GM12878 (cell line): ENCODE measurements around the gene GOPC. TPM values are rescaled to one million over a fixed set of nuclear protein-coding genes. Genes with fewer than 3 reads are reported as not detected.

ENCODE experiments used
- ATAC-seq: fragments of 200-7000 bp; cut with Tn5 transposase; 3 replicates; pipeline ENCODE4 v1.9.1; 2020; ENCODE audit warnings: mild to moderate bottlenecking, moderate library complexity
- BruUV-seq: library from RNA; stranded (reverse); fragments of 400-500 nt; replicated peaks from 2 replicates; lab custom pipeline; 2021; lab: Mats Ljungman, UMichigan
- CTCF ChIA-PET: fragments of 300-600 bp; sonication (Branson Sonifier 250); formaldehyde crosslinking; extraction: SDS; loops from one replicate; lab custom pipeline; 2021; ENCODE audit warnings: inconsistent platforms; lab: Yijun Ruan, JAX
- POLR2A ChIA-PET: fragments of 350-600 bp; formaldehyde crosslinking; extraction: SDS; loops from one replicate; lab custom pipeline; 2021; ENCODE audit warnings: inconsistent platforms; lab: Charles Lee
- RAD21 ChIA-PET: fragments of 300-600 bp; sonication (Branson Sonifier 250); formaldehyde crosslinking; loops from one replicate; lab custom pipeline; 2023; ENCODE audit warnings: antibody characterized with exemption; ENCODE audit not compliant: unreplicated experiment; lab: Charles Lee
- SMC1A ChIA-PET: fragments of 300-600 bp; sonication (Branson Sonifier 250); formaldehyde crosslinking; loops from one replicate; lab custom pipeline; 2023; ENCODE audit not compliant: unreplicated experiment, uncharacterized antibody; lab: Charles Lee
- DNase-seq: peaks from one replicate; pipeline ENCODE4 v3.0.0-alpha.2; 2011; ENCODE audit warnings: low read depth, low spot score
- FAIRE-seq: peaks from 3 replicates; lab custom pipeline; 2011; peaks lifted over from hg19 to GRCh38; lab: Jason Lieb, UNC
- H2AFZ ChIP-seq: 2 replicates; pipeline ENCODE4 v1.6.0; 2011; ENCODE audit warnings: low read depth, low read length, control low read depth; ENCODE audit not compliant: control insufficient read depth
- H3K27ac ChIP-seq: 2 replicates; pipeline ENCODE4 v1.5.1; 2011; ENCODE audit warnings: control low read depth; ENCODE audit not compliant: control insufficient read depth, insufficient read depth
- H3K27me3 ChIP-seq, 2 experiments: replicated peaks in 1 of 2; 2 replicates each; pipeline versions ENCODE4 v1.6.0 to v1.6.1; 2011; ENCODE audit warnings: low read length in 1 of 2; ENCODE audit not compliant: control insufficient read depth in 2 of 2, insufficient read depth in 2 of 2
- H3K36me3 ChIP-seq, 2 experiments: 2 replicates each; pipeline ENCODE4 v1.5.1; 2011; ENCODE audit warnings: low read length in 1 of 2; ENCODE audit not compliant: control insufficient read depth in 2 of 2, insufficient read depth in 2 of 2
- H3K4me1 ChIP-seq: 2 replicates; pipeline ENCODE4 v1.6.1; 2011; ENCODE audit warnings: mild to moderate bottlenecking, low read length, moderate library complexity, mixed read lengths; ENCODE audit not compliant: control insufficient read depth, insufficient read depth
- H3K4me2 ChIP-seq: 2 replicates; pipeline ENCODE4 v1.6.0; 2011; ENCODE audit warnings: control low read depth; ENCODE audit not compliant: control insufficient read depth, insufficient read depth
- H3K4me3 ChIP-seq: fragments of 200-600 bp; sonication (generic); 2 replicates; pipeline ENCODE4 v1.5.1; 2016
- H3K79me2 ChIP-seq: 2 replicates; pipeline ENCODE4 v1.6.0; 2011; ENCODE audit warnings: low read length; ENCODE audit not compliant: control insufficient read depth, insufficient read depth
- H3K9ac ChIP-seq: 2 replicates; pipeline ENCODE4 v1.8.0; 2011; ENCODE audit warnings: low read length, control low read depth, mixed read lengths; ENCODE audit not compliant: control insufficient read depth, insufficient read depth
- H3K9me3 ChIP-seq: replicated peaks from 3 replicates; pipeline ENCODE4 v1.5.1; 2011; ENCODE audit warnings: mild to moderate bottlenecking, low read length; ENCODE audit not compliant: control insufficient read depth, insufficient read depth
- H4K20me1 ChIP-seq: 2 replicates; pipeline ENCODE4 v1.6.0; 2011; ENCODE audit not compliant: control insufficient read depth, insufficient read depth
- CHD4 ChIP-seq: fragments of 200-600 bp; sonication (generic); IDR thresholded peaks from 2 replicates; pipeline ENCODE4 v1.6.1; 2016; ENCODE audit warnings: mild to moderate bottlenecking
- IRF4 ChIP-seq: IDR thresholded peaks from 2 replicates; pipeline ENCODE4 v1.6.1; 2011; ENCODE audit warnings: low read depth, low read length
- JUND ChIP-seq: IDR thresholded peaks from 2 replicates; pipeline ENCODE4 v1.6.1; 2012; ENCODE audit warnings: low read depth, mild to moderate bottlenecking, low read length, improper control_type of control experiment, moderate library complexity
- NFYA ChIP-seq: IDR thresholded peaks from 2 replicates; pipeline ENCODE4 v1.6.1; 2011; ENCODE audit warnings: low read depth, mild to moderate bottlenecking, low read length, improper control_type of control experiment, borderline replicate concordance
- NR2C2 ChIP-seq: IDR thresholded peaks from 2 replicates; pipeline ENCODE4 v1.6.1; 2011; ENCODE audit warnings: borderline replicate concordance, low read depth; ENCODE audit not compliant: control insufficient read depth, insufficient read length
- POLR2AphosphoS5 ChIP-seq: IDR thresholded peaks from 2 replicates; pipeline ENCODE4 v1.6.1; 2011; ENCODE audit warnings: mild to moderate bottlenecking, low read length, inconsistent platforms
- RELA ChIP-seq: fragments of 450-650 bp; IDR thresholded peaks from 2 replicates; pipeline ENCODE4 v1.8.0; 2014; ENCODE audit warnings: borderline replicate concordance; ENCODE audit not compliant: partially characterized antibody
- SIX5 ChIP-seq: IDR thresholded peaks from 2 replicates; pipeline ENCODE4 v1.6.1; 2011; ENCODE audit warnings: mild to moderate bottlenecking, low read depth, low read length, moderate library complexity; ENCODE audit not compliant: severe bottlenecking
- SMC3 ChIP-seq: IDR thresholded peaks from 2 replicates; pipeline ENCODE4 v1.6.1; 2011; ENCODE audit warnings: low read length, improper control_type of control experiment, borderline replicate concordance
- SP1 ChIP-seq: IDR thresholded peaks from one replicate; pipeline ENCODE4 v1.6.1; 2011; ENCODE audit warnings: low read depth, low read length
- SPI1 ChIP-seq: IDR thresholded peaks from 2 replicates; pipeline ENCODE4 v1.6.1; 2011; ENCODE audit warnings: low read depth, mild to moderate bottlenecking, low read length, moderate library complexity, borderline replicate concordance; ENCODE audit not compliant: insufficient read depth
- SREBF2 ChIP-seq: IDR thresholded peaks from 2 replicates; pipeline ENCODE4 v1.6.1; 2012; ENCODE audit warnings: mild to moderate bottlenecking, low read length
- TAF1 ChIP-seq: IDR thresholded peaks from 2 replicates; pipeline ENCODE4 v1.6.1; 2011; ENCODE audit warnings: mild to moderate bottlenecking, low read depth, low read length, borderline replicate concordance
- TCF3 ChIP-seq: IDR thresholded peaks from 2 replicates; pipeline ENCODE4 v1.6.1; 2012; ENCODE audit warnings: low read depth, mild to moderate bottlenecking, low read length, borderline replicate concordance; ENCODE audit not compliant: insufficient read depth
- ZSCAN29 ChIP-seq: fragments of 450-650 bp; IDR thresholded peaks from 2 replicates; pipeline ENCODE4 v1.6.1; 2017; ENCODE audit warnings: mild to moderate bottlenecking, moderate library complexity
- WGBS: methylation state at CpG from one replicate; pipeline ENCODE4 v1.1.6; 2016; ENCODE audit warnings: low lambda C conversion rate; ENCODE audit not compliant: insufficient replicate concordance, insufficient coverage; ENCODE audit errors: missing lambda C conversion rate; 5-methylcytosine and 5-hydroxymethylcytosine counted together
- in situ Hi-C: fragments of 300-500 bp; cut with MboI; formaldehyde crosslinking; loops from 9 replicates; pipeline ENCODE4 v1.14.3; 2018; ENCODE audit warnings: mixed read lengths
- intact Hi-C: fragments of 100-400 bp; cut with micrococcal nuclease; formaldehyde crosslinking; loops from one replicate; pipeline ENCODE4 v1.14.2; 2022; ENCODE audit not compliant: unreplicated experiment
- polyA plus RNA-seq, 11 experiments: library from polyadenylated mRNA; depleted of rRNA in 4 of 11; unstranded in 6 of 11; stranded (reverse) in 5 of 11; fragments of >200 nt; fragmentation: Nextera tagmentation in 4 of 11; fragmentation: Illumina TruSeq in 1 of 11; extraction: Ambion mirVana in 4 of 11; extraction: Trizol in 1 of 11; gene quantifications; 1 replicate in 1 of 11; 2 replicates in 10 of 11; pipeline versions ENCODE4 v1.2.1 to v1.2.3, GENCODE V29; 2011 to 2016; ENCODE audit warnings: inconsistent platforms in 2 of 11, missing spikeins in 2 of 11, low read depth in 1 of 11
- total RNA-seq, 4 experiments: library from RNA; depleted of rRNA in 3 of 4; stranded (reverse); fragments of >200 nt in 3 of 4; fragmentation: Illumina TruSeq in 1 of 4; extraction: Trizol in 1 of 4; gene quantifications; 2 replicates each; pipeline versions ENCODE4 v1.2.1 to v1.2.3, GENCODE V29; 2013 to 2021
- TF ChIP-seq, protein P1 (sequence below): IDR thresholded peaks from 2 replicates; pipeline ENCODE4 v1.6.1; 2012; ENCODE audit warnings: low read depth, low read length, improper control_type of control experiment
- TF ChIP-seq, protein P2 (sequence below): IDR thresholded peaks from 2 replicates; pipeline ENCODE4 v1.6.1; 2011; ENCODE audit warnings: low read depth, low read length, improper control_type of control experiment, borderline replicate concordance
- TF ChIP-seq, protein P3 (sequence below): fragments of 450-650 bp; IDR thresholded peaks from 2 replicates; pipeline ENCODE4 v1.6.1; 2016; ENCODE audit warnings: mild to moderate bottlenecking

Gene GOPC
- total and polyA plus RNA-seq, 10 of the 15 experiments (the other 5 are each of a cell fraction or from before 2014, with no cell fraction given) = 5.8 to 28.5 (median 18.0) TPM

DNA sequence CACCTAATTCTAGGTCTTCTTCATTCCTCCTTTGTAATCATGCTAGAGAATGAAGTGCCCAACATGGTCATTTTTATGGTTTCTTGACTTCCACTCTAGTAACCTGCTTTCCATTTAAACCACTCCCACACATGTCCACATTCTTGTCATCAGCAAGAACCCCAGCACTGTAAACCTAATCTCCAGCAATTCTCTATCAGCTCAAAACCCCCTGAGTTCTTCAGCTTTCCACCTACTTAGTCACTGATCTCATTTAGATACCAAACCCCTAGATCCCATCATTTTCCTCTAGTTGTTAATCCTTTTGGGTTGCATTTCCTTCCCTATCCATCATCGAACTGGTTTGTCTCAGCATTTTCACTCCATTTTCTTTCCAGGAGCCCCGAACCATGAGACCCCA lies 49.7 kb downstream of the GOPC start:
- 0% methylated on average over 2 of the region's 2 CpGs for WGBS
- FAIRE-seq (no peak), DNase-seq (no peak), ATAC-seq (no peak)
- ChIA-PET CTCF (interaction anchor here (0.8 to 14.8 kb wide), 9 partner anchors 13 to 104 kb away, joined by 3 to 223 read pairs (median 4); partner anchors contain the start of gene DCBLD1), SMC1A (interaction anchor here (1.0 to 5.1 kb wide), 5 partner anchors 37 to 102 kb away, joined by 3 to 51 read pairs (median 5); no protein-coding TSS in a partner anchor), RAD21 (interaction anchor here (0.6 to 2.5 kb wide), 3 partner anchors 71 to 103 kb away, joined by 3 to 12 read pairs (median 8); no protein-coding TSS in a partner anchor), POLR2A (no interaction called here)
- H4K20me1 ChIP-seq = no peaks in the 10 kb centered on the region
- no peaks in the 10 kb centered on the region for H3K27me3 ChIP-seq
- no peak overlapping the region for H3K4me2 ChIP-seq
- no peak overlapping the region for H2AFZ ChIP-seq
- no peaks in the 10 kb centered on the region for H3K9me3 ChIP-seq
- H3K79me2 ChIP-seq = no peaks in the 10 kb centered on the region
- no TSS peak for BruUV-seq
- in situ Hi-C loops = loop anchor here (5.0 to 10.0 kb wide), 2 partner anchors 105 to 198 kb away; no protein-coding TSS in a partner anchor
- H3K4me3 ChIP-seq = no peak overlapping the region
- no peak overlapping the region for H3K9ac ChIP-seq
- TF ChIP-seq SIX5 = no peak
- no peak for TF ChIP-seq RELA
- TF ChIP-seq NR2C2 = no peak
- TF ChIP-seq ZSCAN29 = no peak
- TF ChIP-seq SP1 = no peak
- no peak for TF ChIP-seq SMC3
- no peak for TF ChIP-seq JUND
- TF ChIP-seq, protein P1, sequence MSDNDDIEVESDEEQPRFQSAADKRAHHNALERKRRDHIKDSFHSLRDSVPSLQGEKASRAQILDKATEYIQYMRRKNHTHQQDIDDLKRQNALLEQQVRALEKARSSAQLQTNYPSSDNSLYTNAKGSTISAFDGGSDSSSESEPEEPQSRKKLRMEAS = no peak
- TF ChIP-seq CHD4 = no peak
- no peak for TF ChIP-seq TAF1
- no peak for TF ChIP-seq SREBF2
- TF ChIP-seq, protein P2, sequence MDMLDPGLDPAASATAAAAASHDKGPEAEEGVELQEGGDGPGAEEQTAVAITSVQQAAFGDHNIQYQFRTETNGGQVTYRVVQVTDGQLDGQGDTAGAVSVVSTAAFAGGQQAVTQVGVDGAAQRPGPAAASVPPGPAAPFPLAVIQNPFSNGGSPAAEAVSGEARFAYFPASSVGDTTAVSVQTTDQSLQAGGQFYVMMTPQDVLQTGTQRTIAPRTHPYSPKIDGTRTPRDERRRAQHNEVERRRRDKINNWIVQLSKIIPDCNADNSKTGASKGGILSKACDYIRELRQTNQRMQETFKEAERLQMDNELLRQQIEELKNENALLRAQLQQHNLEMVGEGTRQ = no peak
- TF ChIP-seq IRF4 = no peak
- TF ChIP-seq POLR2AphosphoS5 = no peak
- TF ChIP-seq SPI1 = no peak
- TF ChIP-seq NFYA = no peak
- no peak for TF ChIP-seq TCF3
- TF ChIP-seq, protein P3, sequence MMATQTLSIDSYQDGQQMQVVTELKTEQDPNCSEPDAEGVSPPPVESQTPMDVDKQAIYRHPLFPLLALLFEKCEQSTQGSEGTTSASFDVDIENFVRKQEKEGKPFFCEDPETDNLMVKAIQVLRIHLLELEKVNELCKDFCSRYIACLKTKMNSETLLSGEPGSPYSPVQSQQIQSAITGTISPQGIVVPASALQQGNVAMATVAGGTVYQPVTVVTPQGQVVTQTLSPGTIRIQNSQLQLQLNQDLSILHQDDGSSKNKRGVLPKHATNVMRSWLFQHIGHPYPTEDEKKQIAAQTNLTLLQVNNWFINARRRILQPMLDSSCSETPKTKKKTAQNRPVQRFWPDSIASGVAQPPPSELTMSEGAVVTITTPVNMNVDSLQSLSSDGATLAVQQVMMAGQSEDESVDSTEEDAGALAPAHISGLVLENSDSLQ = no peak
- H3K4me1 ChIP-seq = peaks cover 13% of the 10 kb centered on the region
- H3K27ac ChIP-seq = no peak overlapping the region
- intact Hi-C loops = loop anchor here (10.0 kb wide), 1 partner anchor 282 kb away; no protein-coding TSS in a partner anchor
- no peaks in the 10 kb centered on the region; a peak in 2 of 4 replicates for H3K36me3 ChIP-seq
